ENCODE results near the gene PNLIPRP2.

The PNLIPRP2 gene

DNA sequence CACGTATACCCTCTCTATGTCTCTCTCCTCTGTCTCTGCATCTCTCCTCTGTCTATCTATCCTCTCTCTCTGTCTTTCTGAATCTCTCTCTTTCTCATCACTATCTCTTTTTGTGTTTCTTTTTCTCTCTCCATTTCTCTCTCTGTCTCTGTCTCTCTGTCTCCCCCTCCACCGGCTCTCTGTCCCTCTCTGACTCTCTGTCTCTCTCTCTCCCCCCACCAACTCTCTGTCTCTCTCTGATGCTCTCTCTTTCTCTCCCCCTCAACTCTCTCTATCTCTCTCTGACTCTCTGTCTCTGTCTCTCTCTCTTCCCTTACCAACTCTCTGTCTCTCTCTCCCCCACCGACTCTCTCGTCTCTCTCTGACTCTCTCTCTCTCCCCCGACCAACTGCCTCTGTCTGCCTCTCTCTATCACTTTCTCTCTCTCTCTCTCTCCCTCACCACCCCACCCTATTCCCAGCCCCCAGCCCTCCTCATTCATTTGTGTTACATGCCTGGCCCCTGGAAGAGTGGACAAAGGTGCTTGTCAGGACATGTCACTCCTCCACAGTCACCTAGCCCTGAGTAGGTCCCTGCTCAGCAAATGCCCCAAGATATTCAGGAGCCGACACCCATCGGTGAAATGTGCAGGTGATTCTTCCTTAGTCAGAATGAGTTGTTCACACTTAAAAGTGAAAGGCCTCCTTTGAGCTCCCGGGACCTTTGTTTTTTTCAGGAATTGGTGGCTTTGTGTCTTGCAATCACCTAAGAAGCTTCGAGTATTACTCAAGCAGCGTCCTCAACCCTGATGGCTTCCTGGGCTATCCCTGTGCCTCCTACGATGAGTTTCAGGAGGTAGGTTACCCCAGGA, 13.6 kb downstream of the PNLIPRP2 start:
- FAIRE-seq, result no peak
- TF ChIP-seq, protein P1, sequence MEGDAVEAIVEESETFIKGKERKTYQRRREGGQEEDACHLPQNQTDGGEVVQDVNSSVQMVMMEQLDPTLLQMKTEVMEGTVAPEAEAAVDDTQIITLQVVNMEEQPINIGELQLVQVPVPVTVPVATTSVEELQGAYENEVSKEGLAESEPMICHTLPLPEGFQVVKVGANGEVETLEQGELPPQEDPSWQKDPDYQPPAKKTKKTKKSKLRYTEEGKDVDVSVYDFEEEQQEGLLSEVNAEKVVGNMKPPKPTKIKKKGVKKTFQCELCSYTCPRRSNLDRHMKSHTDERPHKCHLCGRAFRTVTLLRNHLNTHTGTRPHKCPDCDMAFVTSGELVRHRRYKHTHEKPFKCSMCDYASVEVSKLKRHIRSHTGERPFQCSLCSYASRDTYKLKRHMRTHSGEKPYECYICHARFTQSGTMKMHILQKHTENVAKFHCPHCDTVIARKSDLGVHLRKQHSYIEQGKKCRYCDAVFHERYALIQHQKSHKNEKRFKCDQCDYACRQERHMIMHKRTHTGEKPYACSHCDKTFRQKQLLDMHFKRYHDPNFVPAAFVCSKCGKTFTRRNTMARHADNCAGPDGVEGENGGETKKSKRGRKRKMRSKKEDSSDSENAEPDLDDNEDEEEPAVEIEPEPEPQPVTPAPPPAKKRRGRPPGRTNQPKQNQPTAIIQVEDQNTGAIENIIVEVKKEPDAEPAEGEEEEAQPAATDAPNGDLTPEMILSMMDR (IDR thresholded peaks at IDR 0.05; ENCODE audit: insufficient read depth, missing control alignments), result no peak
- DNase-seq (ENCODE audit: insufficient read length, low spot score), result no peak

DNA sequence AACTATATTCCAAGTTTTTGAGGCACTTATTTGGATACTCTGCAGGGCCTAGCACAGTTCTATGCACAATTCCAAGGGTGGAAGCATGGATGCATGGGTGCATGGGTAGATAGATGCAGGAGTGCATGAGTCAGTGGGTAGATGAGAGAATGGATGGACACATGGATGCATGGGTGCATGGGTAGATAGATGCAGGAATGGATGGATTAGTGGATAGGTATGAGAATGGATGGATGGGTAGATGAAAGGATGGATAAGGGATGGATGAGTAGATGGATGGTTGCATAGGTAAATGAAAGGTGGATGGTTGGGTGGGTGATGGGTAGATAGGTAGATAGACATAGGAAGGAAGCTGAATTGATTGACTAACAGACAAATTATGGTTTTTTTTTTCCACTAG, 15.6 kb downstream of the PNLIPRP2 start:
- DNase-seq (ENCODE audit: insufficient read length, low spot score) (no peak), FAIRE-seq (no peak)
- TF ChIP-seq, protein P1 (IDR thresholded peaks at IDR 0.05; ENCODE audit: insufficient read depth, missing control alignments), result no peak

DNA sequence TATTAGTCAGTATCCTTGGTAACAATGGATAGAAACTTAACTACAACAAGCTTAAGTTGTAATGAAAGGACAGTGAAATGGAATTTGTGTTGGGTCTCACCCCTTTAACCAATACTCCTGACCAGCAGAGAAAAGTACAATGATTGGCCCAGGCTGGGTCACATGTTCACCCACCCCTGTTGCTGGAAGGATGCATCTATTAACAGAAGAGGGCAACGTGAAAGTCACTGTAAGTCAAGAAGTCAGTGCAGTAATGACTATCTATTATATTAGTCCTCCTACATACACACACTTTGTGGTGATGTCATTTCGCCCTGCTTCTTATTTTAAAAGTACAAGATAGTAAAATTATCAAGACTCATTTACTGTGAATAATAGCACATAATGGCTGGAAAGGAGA, 16.2 kb downstream of the PNLIPRP2 start:
- DNase-seq (ENCODE audit: insufficient read length, low spot score) (no peak), FAIRE-seq (no peak)
- TF ChIP-seq, protein P1 (IDR thresholded peaks at IDR 0.05; ENCODE audit: insufficient read depth, missing control alignments), result no peak

DNA sequence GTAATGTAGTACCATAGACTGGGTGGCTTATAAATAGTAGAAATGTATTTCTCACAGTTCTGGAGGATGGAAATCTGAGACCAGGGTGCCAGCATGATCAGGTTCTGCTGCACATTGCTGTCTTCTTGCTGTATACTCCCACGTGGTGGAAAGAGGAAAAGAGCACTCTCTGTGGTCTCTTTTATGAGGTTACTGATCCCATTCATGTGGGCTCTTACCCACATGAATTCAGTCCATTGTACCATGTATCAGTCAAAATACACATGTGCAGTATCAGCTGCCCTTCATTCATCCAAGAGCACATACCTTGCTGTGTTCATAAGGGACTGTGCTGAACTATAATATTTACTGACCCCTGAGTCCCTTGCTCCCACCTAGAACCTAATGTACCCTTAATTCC, 17.1 kb downstream of the PNLIPRP2 start:
- DNase-seq (ENCODE audit: insufficient read length, low spot score), result no peak

DNA sequence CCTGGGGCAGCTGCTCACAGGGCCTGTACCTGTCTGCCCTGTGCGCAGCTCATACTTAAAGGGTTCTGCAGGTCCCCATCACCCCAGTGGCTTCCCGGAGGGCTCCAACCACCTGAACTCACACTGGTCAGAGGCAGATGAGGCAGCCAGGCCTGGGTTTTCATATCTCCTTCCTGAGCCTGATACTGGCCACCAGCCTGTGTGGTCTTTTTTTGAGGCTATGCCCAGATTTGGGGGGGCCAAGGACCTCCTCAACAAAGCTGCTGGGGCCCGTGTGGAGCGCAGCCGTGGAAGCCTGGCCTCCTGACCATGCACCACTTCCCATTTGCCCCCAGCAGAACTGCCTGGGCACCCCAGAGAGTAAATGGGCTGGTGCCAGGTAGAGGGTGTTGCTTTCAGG, 25.7 kb downstream of the PNLIPRP2 start:
- TF ChIP-seq, protein P1 (IDR thresholded peaks at IDR 0.05; ENCODE audit: insufficient read depth, missing control alignments), result no peak
- no peak for FAIRE-seq
- no peak for DNase-seq (ENCODE audit: insufficient read length, low spot score)

More for the DNA sequence above, 17.1 kb downstream of the PNLIPRP2 start:
- FAIRE-seq, result no peak
- TF ChIP-seq, protein P1 (IDR thresholded peaks at IDR 0.05; ENCODE audit: insufficient read depth, missing control alignments), result no peak

DNA sequence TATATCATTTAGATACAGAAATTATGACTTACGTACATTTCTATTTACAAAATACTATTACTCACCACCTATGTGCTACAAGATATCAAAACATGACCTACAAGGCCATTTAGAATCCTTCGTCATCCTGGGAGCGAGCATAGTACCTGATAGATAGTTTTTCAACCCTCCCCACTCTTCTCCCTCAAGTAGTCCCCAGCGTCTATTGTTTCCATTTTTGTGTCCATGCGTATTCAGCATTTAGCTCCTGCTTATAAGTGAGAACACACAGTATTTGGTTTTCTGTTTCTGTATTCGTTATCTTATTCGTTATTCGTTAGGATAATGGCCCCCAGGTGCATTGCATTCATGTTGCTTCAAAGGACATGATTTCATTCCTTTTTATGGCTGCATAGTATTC, 28.1 kb downstream of the PNLIPRP2 start:
- TF ChIP-seq, protein P1 (IDR thresholded peaks at IDR 0.05; ENCODE audit: insufficient read depth, missing control alignments), result no peak
- DNase-seq (ENCODE audit: insufficient read length, low spot score), result no peak
- no peak for FAIRE-seq

DNA sequence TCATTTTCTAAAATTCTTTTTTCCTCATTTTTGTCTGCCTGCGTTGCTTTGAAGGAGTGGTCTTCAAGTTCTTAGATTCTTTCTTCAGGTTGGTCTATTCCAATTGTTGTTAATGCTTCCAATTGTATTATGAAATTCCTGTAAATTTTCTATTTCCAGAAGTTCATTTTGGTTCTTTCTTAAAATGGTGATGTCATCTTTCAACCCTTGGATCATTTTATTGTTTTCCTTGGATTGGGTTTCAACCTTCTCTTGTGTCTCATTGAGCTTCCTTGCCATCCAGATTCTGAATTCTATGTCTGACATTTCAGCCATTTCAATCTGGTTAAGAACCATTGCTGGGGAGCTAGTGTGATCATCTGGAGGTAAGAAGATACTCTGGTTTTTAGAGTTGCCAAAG, 33.1 kb downstream of the PNLIPRP2 start:
- FAIRE-seq (no peak), DNase-seq (ENCODE audit: insufficient read length, low spot score) (no peak)
- TF ChIP-seq, protein P1 (IDR thresholded peaks at IDR 0.05; ENCODE audit: insufficient read depth, missing control alignments), result no peak

All from D721Med (cell line).